ENCODE data around the gene QTRT2.

Gene QTRT2

DNA sequence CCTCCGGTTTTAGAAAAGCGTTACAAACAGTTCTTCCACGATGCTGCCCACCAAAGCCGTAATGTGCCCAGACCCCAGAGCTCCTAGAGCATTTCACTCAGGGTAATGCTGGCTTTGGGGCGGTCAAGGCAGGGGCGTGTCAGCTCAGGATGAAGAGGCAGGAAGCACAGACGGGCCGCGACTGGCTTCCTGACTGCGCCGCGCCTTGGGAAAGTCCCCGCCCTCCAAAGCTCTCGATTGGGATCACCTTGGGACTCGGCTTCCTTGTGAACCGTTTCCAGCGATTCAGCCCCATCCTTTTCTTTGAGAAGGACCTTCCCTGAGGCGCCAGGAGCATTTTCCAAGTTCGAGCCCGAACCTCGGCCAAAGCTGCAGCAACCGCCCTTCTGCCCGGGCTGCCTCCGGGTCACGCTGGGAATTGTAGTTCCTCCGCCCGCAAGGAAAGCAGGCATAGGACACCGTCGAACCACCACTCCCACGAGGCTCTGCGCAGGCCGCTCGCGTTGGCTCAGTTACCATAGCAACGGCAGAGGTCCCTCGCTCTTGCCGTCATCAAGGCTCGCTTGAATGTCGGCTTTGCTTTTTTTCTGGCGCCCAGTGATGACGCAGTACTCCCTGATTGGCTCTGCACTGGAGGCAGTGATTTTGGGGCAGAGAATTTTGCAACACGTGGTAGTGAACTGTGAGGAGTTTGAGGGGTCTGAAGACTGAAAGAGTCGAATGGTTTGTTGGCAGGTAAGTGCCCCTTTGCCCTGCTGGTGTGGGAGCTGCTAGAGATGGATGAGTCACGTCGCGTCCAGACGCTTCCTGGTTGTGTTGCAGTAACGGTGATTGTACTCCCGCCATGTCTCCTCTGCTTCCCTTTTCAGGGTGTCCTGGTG lies at the start of gene QTRT2, which contains the start of gene CCDC191:
Gene QTRT2 (plus strand): TSS at position 608 of the 881 bp plus-strand sequence. CDS start 8,521 bp downstream, outside the sequence.
Gene CCDC191 (minus strand): TSS at position 397 of the 881 bp plus-strand sequence. CDS start 60 bp downstream, at position 337.
- peak; percentile 98 for DNase-seq

DNA sequence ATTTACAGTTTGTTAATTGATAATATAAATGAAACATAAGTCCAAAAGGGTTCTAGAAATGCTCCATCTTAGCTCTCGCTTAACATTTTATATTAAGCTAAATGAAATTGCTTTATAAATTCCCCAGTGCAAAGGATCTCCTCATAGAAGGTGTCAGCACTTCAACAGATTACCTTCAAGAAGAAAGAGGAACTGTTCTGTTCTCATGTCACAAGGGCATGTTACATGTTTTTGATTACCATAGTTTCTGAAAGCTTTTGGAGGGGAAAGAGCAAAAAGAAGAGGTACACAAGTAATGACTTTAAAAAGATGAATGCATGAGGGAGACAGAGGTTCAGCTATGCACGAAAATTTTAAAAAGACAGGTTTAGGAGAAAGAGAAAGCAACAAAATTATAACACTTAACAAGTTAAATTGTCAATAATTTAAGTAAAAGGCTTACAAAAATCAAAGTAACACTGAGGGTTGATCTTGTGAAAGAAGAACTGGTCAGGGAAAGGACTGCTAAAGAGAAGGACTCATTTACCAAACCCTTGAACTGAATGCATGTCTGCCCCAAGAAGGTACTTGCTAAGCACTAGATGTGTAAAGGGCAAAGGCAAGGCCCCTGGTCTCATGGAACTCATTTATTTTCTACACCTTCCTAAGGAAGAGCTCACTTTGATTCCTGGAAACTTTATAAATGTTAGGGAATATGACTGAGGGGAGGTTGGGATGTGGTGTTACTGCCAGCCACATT lies 45.3 kb upstream of the QTRT2 start:
- DNase-seq: no peak

DNA sequence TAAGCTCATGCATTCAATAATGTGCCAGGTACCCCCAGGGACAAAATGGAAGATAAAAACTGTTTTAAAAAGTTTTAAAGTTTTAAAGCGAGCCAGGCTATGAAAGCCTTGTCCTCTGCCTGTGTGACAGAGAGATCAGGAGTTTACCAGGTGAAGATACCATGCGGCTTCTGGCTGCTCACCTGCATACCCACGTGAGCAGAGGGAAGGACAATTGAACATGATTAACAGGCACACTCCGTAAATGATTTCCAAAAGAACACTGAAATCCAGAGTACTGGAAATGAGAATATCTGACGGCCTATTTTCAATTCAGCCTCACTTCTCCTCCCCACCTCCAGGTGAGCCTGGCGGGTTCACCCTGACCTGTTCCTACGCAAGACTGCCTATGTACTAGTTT lies 42.3 kb upstream of the QTRT2 start:
- no peak for DNase-seq

DNA sequence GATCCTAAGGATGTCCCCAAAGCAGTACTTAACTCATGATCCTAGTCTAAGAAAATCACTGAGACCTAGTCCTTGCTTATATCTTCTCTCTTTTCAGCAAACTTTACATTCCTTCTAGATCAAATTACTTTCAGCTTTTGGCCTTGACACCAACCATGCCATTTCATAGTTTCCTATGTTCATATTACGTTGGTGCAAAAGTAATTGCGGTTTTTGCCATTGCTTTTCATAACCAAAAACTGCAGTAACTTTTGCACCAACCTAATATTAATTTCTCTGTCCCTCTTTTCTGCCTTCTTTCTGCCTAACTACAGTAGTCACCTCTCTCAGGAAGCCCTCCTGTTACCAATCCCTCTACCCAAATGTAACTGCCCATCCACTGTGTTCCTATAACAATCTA lies 37.1 kb upstream of the QTRT2 start:
- no peak for DNase-seq

DNA sequence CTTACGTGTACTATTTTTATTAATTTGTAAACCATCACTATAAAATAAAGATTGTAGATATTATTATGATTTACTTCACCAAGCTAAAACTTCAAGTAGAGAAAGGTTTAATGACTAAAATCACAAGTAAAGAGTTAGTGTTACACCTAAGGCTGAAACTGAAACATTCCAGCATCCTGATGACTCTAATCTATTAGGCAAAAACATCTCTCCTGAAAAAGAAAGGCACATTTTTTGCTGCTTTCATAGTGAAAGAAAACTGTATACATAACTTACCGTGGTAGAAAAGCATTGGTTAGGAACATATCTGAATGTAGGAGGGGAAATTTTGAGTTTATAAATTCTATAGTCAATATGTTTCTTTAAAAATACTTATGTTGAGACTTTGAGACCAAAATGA lies 35.6 kb upstream of the QTRT2 start:
- DNase-seq: no peak

DNA sequence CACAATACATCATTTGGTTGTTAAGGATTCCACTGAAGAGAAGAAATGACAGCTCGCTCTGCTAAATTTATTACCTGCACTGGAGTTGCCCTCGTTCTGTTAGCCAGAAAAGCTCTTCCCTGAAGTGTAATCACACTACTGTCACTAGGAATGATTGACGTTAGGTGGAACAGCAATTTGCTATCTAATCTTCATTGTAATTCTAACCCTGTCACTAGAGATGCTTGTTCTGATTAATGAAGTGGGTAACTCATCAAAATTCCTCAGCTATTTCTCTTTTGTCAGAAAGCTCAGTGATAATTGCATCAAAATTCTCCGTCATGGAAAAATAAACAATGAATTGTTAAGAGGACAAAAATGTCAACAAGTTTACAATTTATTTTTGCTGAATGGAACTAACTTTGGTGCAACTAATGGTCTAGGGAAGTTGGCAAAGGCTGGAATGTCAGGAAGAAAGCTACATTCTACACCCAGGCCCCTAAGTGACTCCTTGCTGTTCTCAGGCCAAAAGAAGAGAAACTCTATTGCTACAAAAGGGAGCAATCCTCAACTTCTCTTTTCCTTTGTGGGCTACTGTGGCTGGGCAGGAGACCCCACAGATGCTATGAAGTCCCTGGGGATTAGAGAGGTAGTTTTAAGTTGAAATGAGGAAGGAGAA lies 34.3 kb upstream of the QTRT2 start:
- no peak for DNase-seq

DNA sequence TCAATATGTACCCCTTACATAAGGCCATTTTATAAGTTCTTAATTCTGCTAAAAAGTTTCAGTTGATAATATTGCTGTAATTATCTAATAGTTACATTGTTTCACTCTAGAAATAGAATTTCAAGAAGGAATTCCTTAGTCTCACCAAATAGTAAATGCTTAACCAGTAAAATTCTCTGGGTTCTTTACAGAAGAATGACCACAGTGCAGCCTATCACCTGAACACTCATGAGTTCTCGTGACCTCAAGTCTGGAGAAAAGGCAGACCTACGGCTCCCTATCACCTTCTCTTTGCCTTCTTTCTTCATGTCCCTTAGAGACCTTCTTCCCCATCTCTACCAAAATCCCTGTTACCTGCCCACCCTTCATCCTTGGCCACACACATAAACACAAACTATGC lies 31.1 kb upstream of the QTRT2 start:
- no peak for DNase-seq

DNA sequence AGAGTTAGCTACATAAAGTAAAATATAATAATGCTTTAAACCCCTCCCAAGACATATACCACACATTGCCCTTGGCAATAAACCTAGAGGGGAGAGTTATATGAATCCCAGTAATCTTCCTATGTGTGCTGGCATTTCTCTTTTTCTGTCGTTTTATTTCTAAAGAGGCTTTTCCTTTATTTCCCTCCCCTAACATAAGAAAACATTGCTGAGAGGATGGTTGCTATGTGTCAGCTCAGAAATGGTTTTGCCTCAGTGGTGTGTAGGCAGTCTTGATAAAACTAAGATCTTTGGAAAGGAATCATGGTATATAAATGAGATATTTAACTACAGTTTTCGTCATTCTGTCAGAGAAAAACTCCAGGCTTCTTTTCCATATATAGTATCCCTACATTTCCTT lies 30.2 kb upstream of the QTRT2 start:
- DNase-seq: no peak

DNA sequence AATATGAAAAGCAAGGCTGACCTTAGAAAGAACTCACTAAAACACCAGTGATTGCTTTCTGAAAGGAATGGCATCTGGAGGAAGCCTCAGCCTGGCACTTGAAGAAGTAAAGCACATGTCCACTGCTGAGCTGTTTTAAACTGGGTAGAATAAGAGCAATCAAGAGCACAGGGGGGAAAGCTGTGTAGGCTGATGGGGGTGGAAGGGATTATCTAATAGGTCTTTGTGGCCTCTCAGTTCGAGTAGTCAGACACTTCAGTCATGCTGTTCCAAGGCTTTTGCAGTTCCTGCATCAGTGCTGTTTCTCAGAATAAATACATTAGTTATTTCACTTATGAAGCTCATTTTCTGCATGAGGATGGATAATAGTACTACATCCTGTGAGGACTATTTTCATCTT lies 22.8 kb upstream of the QTRT2 start:
- no peak for DNase-seq

DNA sequence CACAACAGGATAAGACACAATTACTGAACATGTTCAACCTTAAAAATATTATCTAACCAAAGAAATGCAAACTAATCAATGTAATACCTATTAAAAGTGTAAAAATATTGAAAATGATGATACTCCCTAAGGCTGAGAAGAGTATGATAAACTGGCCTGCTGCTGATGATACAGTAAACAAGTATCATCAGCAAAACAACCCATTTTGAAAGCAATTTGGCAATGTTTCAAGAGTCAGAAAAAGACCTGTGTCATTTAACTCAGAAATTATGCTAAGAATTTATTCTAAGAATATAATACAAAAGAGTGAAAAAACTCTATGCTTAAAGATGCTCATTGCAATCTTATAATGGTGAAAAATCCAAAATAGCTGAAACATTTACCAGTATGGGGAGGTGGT lies 22.3 kb upstream of the QTRT2 start:
- no peak for DNase-seq

DNA sequence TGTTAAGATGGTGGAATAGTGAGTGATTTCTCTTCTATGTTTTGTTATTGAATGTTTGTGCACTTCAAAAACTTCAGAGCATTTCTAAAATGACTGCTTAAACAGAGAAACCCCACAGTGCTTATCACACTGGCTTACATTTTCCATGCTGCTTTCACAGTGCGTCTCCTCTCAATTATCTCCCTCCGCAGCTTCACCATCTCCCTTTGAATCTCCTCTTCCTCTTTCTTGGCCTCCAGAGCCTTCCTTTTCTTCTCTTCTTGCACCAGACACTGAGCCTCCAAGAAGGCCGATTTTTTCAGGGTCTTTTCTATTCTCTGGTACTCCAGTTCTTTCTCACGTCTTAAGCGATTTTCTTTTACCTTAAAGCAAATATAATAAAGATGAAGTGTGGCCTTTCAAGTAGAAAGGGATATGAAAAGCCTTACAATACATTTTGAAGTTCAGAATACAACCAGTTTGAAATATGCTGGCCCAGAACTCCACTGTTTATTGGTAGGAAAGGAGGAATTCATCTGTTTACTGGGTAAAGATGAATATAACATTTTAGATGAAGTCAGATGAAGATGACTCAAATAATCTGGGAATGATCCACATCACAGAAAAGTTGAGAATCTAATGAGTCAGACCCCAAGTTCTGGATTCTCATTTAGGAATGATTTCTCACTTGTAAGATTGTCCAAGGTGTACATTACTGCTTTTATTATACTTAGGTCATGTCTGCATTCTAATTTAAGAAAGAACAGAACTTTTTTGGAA lies 21.6 kb upstream of the QTRT2 start:
- no peak for DNase-seq

DNA sequence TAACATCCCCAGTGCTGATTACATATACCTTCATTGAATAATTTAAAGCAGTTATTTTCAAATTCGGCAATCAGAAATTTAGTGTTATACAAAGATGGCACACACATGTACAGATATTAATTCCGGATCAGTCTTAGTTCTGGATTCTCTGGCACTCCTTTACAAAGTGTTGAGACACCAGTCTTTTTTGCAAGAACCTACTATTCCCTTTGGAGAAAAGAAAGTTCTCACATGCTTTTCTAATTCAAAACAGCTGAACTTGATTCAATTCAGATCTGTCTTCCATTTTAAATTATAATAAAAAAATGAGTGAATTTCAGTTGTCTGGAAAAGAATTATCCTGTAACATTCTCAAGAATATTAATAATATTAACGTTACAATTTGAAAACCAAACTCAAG lies 20.6 kb upstream of the QTRT2 start:
- DNase-seq: no peak

DNA sequence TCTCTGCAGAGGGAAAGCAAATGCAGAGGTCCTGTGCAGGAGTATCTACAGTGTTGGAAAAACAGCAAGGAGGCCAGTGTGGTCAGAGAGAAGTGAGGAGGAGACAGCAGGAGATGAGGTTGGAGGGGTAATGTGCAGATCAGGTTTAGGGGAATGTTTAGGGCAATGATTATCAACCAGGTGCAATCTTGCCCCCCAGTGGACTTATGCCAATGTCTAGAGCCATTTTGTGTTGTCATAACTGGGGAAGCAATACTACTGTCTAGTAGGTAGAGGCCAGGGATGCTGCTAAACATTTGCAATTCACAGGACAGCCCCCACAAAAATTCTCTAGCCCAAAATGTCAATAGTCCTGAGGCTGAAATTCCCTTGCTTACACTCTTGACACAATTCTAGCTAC lies 13.3 kb upstream of the QTRT2 start:
- no peak for DNase-seq

DNA sequence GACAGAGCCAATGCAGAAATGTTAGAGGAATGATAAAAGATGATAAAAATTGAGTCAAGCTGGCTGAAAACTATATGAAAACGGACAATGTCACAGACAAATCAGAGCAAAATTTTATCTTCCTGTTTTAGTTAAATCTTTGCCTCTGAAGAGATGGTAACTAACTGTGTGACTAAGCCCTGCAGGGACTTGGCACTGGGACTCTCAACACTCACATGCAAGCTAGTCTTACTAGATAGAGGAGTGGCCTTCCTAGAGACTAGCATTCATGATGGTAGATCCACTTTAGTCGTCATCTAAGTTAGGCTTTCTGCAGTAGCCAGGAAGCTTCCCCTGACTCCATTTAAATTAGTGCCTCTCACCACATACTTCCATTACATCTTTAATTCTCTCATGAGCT lies 4.3 kb upstream of the QTRT2 start:
- no peak for DNase-seq

DNA sequence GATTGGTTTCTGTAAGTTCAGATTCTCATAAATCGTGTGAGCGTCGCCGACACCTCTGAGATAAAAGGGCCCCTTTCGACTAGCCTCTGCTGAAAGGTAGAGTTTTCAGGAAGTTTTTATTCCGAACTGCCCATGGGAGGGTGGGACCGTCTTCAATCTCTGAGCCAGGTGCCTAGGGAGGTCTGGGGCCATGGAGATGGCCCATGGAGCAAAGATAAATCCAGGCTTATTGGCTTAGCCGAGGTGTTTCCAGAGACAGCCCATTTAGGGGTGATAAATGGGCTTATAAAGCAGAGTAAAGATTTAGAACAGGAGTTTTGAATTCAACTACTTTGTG lies 442 bp downstream of the QTRT2 start:
- no peak for DNase-seq

DNA sequence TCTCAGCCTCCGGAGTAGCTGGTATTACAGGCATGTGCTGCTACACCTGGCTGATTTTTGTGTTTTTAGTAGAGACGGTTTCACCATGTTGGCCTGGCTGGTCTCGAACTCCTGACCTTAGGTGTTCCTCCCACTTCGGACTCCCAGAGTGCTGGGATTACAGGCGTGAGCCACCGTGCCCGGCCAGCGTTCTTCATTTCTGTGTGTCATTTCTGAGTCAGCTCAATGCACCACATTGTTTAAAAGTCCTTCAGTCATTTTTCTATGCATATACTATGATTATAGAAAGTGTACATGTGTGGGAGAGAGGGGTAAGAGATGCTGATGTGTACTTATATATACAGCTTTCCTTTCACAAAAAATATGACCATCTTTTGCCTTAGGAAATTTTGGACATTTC lies 2.1 kb downstream of the QTRT2 start:
- DNase-seq: no peak

DNA sequence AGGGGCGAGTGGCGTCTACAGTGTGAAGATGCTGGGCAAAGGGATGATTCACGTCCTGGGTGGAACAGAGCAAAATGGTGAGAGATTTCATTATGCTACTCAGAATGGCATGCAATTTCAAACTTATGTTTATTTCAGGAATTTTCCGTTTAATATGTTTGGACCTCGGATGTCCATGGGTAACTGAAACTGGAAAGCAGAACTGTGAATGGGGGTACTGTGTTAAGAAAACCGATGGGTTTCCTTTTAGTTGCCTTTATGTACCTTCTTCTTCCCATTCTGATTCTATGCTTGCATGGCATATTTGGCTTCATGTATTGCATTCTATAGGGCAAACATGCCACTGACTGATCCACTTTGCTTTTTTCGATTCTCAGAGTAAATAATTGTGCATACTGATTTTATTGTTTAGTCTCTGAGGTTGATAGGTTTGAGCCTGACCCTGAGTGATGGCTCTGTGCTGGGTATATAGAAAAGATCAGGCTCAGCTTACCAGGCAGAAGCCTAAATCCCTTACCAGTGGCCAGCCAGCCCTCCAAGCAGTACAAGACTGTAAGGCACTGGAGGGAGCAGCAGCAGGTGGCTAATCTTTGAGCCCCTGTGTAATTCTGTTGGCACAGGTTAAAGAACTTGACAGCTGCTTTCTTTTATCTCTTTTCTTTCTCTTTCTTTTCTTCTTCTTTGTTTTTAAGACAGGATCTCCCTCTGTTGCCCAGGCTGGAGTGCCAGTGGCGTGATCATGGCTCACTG lies 4.5 kb downstream of the QTRT2 start:
- DNase-seq: no peak

DNA sequence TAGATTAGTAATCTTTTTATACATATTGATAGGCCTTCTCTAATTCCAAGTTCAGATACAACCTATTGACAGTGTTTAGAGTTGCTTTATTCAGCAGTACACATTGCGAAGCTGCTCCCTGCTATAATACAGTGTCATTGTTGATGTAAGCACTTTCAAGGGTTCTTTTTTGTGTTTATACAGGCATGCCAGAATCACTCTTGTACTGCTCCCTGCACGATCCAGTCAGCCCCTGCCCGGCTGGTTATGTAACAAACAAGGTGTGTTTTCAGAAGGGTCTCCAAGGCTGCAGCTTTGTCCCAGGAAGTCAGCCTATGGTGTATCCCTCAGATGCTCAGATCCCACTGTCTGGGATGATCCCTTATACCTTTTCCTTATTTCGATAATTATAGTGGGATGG lies 11.3 kb downstream of the QTRT2 start:
- DNase-seq: no peak

DNA sequence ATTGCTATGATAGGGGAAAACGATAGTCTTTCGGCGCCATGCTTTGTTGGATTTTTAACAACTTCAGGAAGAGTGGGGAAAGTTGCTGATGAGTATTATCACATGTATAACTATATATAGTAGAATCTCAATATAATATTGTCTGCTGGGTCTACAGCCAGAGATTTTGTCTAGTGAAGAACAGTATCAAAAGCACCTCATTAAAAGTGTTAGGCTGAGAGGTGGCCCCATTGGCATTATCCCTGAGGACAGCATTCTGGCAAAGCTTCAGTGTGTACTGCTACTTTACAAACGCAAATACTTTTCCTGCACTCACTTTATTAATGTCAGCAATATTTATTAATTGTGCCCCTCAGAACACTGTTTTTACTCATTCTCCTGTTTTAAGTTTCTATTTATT lies 11.8 kb downstream of the QTRT2 start:
- no peak for DNase-seq

DNA sequence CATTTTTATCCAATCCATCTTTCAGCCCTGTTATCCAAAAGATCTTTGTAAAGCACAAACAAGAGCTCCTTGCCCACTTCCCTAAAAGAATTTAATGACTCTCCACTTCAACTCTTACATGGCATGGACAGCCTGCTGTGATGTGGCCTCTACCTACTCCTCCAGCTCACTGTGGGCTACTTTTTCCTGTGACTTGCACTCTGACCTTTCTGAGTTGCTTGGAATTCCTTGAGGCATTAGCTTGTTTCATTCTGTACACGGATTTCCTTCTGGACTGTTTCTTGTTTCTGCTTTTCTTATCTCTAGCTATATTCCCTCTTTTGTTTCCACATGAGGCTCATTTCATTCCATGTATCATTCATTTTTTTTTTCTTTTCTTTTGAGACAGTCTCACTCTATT lies 15.2 kb downstream of the QTRT2 start:
- no peak for DNase-seq

DNA sequence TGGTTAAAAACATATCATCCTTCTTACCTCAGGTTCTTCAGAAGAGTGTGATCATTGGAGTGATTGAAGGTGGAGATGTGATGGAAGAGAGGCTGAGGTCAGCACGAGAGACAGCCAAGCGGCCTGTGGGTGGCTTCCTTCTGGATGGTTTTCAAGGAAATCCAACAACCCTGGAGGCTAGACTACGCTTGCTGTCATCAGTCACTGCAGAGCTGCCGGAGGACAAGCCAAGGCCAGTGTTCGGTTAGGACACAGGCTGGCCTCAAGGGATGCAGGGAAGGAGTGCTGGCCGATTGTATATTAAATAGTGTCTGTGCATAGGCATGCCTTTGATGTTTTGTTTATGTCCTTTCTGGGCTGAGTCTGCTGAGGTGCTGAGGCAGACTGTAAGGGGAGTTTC lies 20.2 kb downstream of the QTRT2 start:
- no peak for DNase-seq

DNA sequence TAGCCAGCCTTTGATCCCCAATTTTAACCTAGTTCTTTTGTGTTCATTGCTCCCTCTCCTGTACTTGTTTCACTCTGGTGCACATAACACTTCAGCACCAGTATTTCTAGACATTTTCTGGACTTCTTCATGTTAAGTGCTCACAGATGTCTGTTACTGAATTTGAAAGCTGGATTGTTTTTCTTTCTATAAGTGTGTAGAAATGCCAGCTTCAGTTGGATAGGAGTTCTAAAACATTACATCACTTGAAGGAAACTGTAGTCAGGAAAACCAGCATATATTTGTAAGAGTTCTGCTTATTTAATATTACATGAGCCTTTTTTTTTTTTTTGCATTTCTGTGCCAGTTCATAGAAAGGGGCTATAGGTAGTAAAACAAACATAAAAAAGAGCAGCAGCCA lies 21.6 kb downstream of the QTRT2 start:
- no peak for DNase-seq
